HG02870 (cell line): ENCODE data around the gene CCDC192.

Experiments
- ATAC-seq: cut with Tn5 transposase; IDR thresholded peaks from one replicate; pipeline ENCODE4 v1.9.1; 2021; ENCODE audit warnings: mild to moderate bottlenecking, moderate library complexity; ENCODE audit not compliant: unreplicated experiment

The CCDC192 gene

GRCh38 chr5:127872494-127872893, 169.3 kb downstream of the CCDC192 start:
- ATAC-seq, result no peak

GRCh38 chr5:127875235-127876021, 172.2 kb downstream of the CCDC192 start:
- ATAC-seq, result peak; percentile 85

GRCh38 chr5:127876384-127876783, 173.2 kb downstream of the CCDC192 start:
- no peak for ATAC-seq

- no peak for ATAC-seq
Measured at GRCh38 chr5:127878174-127878750, 175.1 kb downstream of the CCDC192 start.

GRCh38 chr5:127884416-127884815, 181.2 kb downstream of the CCDC192 start:
- ATAC-seq, result no peak

- ATAC-seq, result no peak
Measured at GRCh38 chr5:127885176-127885575, 182.0 kb downstream of the CCDC192 start.

- no peak for ATAC-seq
Measured at GRCh38 chr5:127886081-127886480, 182.9 kb downstream of the CCDC192 start.

- no peak for ATAC-seq
Measured at GRCh38 chr5:127887282-127887681, 184.1 kb downstream of the CCDC192 start.

GRCh38 chr5:127891942-127892341, 188.8 kb downstream of the CCDC192 start:
- no peak for ATAC-seq

GRCh38 chr5:127892467-127893207, 189.4 kb downstream of the CCDC192 start:
- ATAC-seq, result no peak

GRCh38 chr5:127893232-127893631, 190.0 kb downstream of the CCDC192 start:
- no peak for ATAC-seq

GRCh38 chr5:127894461-127894860, 191.3 kb downstream of the CCDC192 start:
- no peak for ATAC-seq

- peak; percentile 60 for ATAC-seq
Measured at GRCh38 chr5:127898551-127899213, 195.5 kb downstream of the CCDC192 start.

GRCh38 chr5:127899214-127899610, 196.0 kb downstream of the CCDC192 start:
- ATAC-seq, result no peak

- peak; percentile 30 for ATAC-seq
Measured at GRCh38 chr5:127906562-127907204, 203.5 kb downstream of the CCDC192 start.

GRCh38 chr5:127907907-127908306, 204.7 kb downstream of the CCDC192 start:
- ATAC-seq, result no peak

GRCh38 chr5:127909066-127909465, 205.9 kb downstream of the CCDC192 start:
- peak; percentile 93 for ATAC-seq

GRCh38 chr5:127909821-127910220, 206.6 kb downstream of the CCDC192 start:
- ATAC-seq, result no peak

- no peak for ATAC-seq
Measured at GRCh38 chr5:127910307-127910956, 207.2 kb downstream of the CCDC192 start.

- no peak for ATAC-seq
Measured at GRCh38 chr5:127911619-127912018, 208.4 kb downstream of the CCDC192 start.
